NCI-H345 (cell line): Measurements from ENCODE around the gene PUM2.

ENCODE experiments used
- DNase-seq: peaks from one replicate; lab custom pipeline; 2025; lab: John Stamatoyannopoulos, UW

Gene PUM2

DNA sequence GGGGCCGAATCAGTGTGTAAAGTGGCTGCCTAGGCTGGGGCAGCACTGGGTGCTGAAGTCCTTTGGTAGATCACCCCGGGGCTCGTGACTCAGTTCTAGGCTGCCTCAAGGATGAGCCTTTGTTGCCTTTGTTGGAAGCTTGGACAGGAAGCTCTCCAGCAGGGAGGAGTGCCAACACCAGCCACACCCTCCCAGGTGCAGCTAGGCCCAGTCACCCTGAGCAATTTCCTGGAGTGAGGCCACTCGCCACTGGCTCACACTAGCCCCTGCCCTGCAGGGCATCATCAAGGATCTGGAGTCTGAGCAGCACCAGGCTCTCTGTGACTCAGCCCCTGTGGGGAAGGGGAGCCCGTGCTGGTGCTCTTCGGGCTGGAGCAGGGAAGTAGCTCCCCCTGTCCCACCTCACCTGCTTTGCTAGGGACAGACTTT is 119.0 kb downstream of the PUM2 start:
- peak; percentile 90 for DNase-seq

DNA sequence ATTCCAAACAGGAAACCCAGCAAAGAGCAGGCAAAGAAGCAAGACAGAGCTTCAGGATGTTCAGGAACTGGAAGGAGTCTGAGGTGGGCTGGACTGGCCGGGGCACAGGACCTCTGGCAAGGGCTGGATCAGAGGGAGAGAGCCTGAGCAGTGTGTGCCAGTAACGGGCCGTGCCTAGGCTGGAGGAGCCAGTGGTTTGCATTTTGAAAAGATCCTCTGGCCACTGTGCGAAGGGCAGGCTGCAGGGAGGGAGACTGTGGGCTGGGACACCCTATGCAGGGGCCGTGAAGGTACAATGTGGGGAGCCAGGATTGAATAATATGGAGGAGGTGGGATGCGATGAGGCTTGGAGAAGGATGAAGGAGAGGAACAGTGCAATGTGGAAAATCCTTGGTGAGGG is 119.5 kb downstream of the PUM2 start:
- DNase-seq = no peak

DNA sequence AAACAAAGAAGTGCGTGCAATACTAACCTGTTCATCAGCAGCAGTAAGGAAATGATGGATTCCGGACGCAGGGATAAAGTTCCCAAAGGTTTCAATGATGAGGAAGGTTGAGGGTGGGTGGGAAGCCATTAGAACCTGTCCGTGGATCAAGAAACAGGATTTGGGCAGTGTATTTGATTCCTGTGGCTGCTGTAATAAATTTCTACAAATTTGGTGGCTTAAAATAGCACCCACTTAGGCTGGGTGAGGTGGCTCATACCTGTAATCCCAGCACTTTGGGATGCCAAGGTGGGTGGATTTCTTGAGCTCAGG is 120.6 kb downstream of the PUM2 start:
- no peak for DNase-seq

DNA sequence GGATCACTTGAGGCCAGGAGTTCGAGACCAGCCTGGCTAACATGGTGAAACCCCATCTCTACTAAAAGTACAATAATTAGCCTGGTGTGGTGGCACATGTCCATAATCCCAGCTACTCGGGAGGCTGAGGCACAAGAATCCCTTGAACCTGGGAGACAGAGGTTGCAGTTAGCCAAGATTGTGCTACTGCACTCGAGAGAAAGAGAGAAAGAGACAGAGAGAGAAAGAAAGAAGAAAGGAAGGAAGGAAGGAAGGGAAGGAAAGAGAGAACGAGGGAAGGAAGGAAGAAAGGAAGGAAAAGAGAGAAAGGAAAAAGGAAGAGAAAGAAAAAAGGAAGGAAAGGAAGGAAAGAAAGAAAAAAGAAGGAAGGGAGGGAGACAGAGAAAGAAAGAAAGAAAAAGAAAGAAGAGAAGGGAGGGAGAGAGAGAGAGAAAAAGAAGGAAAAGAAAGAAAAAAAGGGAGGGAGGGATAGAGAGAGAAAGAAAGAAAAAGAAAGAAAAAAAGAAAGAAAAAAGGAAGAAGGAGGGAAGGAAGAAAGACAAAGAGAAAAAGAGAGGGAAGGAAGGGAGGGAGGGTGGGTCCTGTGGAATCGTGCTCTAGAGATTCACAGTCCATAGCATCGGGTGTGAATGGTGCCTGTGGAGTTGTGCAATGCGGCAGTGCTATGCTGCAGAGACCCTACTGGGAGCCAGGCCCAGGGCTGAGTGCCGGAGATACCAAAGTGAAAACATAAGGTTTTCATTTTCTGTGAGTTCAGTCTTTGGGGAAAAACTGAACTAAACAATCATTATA is 121.1 kb downstream of the PUM2 start:
- no peak for DNase-seq

DNA sequence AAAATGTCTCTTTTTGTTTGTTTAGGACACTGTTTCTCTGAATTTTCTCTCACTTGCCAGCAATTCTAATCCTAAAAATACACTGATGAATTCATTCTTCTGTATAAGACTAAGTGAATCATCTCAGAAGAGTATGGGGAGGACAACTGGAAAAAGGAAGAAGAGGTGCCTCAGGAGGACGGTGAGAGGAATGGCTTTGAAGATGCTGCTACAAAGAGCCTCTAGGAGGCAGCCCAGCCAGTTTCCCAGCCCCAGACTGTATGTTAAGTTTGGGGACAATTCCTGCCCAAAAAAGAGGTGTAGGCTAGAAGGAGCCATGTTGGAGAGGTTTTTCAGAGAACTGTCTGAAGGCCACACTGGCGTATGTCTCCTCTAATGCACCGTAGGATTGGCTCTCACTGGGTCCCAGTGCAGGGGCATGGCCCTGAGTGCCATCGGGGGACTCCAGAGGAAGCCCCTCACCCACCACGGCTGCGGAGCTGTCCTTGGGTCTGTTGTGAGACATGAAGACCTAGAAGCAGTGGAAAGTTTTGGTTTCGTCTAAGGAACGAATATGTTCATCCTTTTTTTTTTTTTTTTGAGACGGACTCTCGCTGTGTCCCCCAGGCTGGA is 122.6 kb downstream of the PUM2 start:
- no peak for DNase-seq

DNA sequence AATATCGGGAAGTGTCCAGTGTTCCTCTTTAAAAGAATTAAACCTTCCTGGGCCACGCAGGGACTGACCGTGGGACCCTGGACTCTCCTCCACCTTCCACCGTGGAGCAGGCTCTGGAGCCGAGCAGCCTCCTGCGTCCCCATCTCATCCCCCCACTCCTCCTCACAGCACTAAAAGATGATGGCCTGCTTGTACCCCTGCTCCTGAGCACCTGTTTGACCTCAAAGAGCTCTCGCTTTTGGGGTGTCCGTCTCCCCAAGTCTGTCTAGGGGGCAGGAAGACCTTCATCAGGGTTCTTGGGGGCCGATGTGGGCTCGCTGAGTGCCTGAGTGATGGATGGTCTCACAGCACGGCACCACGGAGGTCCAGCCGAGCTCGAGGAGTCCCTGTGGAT is 124.5 kb downstream of the PUM2 start:
- no peak for DNase-seq

DNA sequence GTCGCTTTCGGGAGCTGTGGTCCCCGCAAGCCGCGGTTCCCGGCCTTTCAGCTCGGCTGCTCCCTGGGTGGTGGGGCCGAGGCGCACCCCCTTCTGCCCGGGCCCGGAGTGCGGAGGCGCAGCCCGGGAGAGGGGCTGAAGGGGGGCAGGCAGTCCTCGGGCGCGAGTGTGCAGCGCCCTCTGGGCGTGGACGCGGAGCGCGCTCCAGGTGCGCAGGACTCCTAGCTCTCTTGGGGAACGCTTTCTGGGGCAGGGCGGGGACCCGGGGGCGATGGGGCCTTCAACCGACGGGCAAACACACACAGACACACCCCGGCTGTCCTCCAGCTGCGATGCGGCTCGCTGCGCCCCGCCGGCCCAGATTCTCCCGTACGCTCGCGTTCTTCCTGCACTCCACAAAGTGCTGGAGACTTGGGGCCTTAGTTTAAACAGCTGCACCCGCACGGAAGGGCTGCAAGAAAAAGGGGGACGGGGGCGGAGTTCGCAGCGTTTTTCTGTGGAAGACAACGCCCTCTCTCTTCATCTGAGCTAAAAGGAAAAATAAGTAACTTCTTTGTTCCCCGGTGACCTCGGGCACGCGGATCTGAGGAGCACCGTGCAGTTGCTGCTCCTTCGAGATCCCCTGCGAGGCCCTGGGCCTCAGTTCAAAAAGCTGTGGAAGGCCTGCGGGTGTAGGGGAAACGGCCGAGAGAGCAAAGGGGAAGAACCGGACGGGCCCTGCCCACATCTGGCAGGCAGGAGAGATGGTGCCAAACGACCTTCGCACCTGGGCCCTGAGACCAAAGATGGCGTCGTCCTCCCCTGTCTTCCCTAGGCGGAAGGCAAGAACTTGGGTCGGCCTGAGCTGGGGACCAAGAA is 125.1 kb downstream of the PUM2 start:
- DNase-seq = peak; percentile 90

DNA sequence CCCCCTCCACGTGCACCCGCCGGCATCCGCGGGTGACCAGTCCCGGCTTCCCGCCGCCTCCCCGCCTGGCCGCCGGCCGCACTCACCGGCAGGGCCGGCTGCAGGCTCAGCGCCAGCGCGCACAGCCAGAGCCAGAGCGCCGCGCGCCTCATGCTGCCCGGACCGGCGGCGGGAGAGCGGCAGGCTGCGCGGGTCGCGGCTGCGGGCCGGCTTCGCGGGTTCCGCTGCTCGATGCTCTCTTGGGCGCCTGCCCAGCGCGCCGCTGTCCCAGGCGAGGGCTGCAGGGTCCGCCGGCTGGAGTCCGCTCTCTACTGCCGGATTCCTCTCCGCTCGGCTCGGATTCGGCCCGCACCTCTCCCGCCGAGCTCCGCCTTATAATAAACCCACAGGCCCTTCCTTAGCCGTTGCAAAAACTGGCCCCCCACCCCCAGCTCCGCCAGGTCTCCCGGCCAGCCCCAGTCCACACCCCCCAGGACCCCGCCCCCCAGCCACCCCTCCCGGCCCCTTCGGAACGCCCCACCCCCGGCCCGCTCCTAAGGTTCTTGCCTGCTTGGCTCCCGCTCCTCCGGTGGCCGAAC is 125.8 kb downstream of the PUM2 start, which contains the start of gene SDC1:
Gene SDC1 (minus strand): TSS at position 415 of the 578 bp plus-strand sequence. CDS start 263 bp downstream, at position 152.
- peak; percentile 90 for DNase-seq

DNA sequence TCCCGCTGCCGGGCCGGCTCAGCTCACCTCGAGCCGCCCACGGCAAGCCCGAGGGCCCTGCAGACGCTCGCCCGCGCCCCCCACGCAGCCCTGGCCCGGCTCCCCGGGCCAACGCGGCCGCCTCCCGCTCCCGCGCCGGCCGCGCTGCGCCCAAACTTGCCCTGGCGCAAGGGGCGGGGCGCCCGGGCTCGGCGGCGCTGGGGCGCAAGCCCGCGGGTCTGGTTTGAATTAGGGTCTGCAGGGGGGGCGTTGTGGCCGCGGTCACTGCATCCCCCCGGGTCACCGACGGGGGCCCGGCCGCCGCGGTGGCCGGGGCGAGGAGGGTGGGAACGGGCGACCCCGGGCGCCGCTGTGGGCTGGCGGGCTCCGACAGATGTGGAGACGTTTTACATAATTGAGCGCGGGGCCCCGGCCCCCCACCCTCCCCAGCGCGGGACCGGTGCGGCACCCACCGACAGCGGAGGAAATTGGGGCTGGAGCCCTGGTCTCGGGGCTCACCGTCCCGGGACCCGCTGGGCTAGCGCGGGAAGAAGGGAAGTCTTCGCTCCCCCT is 126.4 kb downstream of the PUM2 start:
- DNase-seq = peak; percentile 59

DNA sequence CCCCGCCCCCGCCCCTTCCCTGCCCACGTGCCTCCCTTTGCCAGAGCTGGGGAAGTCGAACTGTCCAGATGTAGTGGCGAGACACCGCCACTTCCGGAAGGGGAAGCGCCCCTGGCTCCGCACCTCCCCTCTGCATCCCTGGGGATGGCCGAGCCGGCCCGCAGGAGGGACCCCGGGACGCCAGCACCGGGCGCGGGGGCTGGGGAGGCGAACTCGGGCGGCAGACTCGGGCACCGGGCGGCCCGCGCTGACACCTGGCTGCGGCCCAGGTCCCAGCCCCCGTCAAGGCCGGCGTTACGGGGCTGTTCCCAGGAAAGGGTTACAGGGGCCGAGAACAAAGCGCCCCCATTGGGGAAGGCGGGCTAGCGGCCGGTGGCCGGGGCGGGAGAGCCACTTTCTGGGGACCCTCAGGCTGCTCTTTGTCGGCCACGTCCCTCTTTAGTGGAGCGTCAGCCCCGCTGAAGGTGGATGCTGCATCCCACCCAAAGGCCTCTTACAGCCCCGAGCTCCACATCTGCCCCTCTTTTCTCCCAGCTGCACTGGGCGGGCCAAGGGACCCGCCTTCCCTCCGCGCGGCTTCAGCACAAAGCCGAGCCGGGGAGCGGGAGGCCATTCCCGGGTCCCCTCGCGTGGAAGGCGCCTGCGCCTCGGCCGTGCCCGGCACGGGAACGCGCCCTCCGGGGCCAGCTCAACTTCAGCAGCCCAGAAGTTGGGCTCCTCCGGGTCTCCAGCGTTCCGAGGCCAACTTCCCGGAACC is 127.1 kb downstream of the PUM2 start:
- DNase-seq = peak; percentile 69

DNA sequence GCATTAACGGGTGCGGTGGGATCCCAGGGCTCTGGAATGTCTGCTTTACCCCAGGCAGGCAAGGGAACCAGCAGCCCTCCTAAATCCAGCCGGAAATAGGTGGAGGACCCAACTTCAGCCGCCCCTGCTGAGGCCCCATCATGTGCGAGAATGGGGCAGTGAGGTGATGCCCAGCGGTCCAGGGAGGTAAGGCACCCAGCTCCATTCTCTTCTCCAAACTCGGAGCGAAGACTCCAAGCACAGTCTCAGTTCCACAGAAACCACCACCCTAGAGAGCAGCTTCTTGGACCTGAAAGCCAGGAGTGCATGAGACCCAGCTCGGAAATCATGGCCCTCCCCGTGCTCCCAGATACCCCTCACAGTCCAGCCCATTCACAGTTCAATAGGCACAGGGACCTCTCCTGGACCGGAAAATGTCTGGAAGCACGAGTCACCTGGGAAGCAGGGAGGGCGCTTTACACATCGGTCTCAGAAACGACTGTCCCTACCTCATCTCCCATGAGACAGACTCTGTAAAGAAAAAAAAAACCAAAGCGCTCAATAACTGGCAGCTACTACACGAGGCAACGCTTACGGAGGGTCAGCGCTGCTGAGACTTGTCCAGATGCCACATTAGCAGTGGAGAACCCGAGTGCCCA is 127.8 kb downstream of the PUM2 start:
- peak; percentile 69 for DNase-seq

DNA sequence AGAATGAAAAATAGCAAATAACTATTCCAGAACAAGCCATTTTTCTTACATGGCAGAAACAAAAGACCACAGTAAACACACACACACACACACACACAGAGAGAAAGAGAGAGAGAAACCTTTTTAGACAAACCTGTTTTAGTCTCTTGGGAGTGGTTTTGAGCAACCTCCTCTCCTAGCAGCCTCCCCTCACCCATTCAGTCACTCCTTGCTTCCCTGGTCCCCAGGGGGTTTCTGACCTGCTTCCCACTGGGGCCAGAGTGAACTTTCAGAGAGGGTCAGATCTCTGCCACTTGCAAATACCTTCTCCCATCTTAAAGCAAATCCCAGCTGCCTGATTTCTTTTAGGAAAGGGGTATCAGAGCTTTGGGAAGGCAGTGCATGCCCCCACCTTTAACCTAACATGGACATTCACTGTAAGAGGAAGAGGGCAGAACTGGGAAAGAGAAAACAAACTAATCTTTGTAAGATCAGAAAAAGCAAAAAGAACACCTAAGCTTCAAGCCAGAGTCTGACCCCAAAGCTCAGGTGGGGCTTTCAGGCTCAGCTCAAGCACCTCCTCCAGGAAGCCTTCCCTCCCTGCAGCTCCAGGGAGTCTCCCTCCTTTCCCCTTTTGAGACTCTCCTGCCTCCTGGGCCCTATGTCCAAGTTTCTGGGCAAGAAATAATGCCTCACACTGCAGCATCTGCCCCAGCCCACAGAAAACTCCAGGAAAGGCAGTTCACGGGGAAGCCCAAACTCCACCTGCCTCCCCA is 128.5 kb downstream of the PUM2 start:
- peak; percentile 33 for DNase-seq

DNA sequence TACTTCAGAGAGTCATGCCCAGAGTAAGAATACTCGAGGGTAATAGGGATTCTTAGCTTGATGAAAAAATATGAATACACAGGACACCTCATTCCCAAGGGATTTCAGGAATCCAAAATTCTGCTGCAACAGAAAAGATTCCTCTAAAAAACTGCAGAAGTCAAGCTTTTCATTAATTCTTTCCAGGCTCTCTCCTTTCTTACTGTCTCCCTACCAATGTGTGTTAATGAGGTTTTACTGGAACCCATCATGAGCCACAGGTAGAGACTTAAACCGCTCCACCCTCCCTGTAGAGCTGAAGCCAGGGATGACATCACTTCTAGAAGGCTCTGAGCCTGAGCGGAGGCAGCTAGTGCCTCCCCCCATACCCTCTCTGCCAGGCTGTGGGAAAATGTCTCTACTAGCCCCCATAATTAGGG is 129.1 kb downstream of the PUM2 start:
- DNase-seq = no peak

DNA sequence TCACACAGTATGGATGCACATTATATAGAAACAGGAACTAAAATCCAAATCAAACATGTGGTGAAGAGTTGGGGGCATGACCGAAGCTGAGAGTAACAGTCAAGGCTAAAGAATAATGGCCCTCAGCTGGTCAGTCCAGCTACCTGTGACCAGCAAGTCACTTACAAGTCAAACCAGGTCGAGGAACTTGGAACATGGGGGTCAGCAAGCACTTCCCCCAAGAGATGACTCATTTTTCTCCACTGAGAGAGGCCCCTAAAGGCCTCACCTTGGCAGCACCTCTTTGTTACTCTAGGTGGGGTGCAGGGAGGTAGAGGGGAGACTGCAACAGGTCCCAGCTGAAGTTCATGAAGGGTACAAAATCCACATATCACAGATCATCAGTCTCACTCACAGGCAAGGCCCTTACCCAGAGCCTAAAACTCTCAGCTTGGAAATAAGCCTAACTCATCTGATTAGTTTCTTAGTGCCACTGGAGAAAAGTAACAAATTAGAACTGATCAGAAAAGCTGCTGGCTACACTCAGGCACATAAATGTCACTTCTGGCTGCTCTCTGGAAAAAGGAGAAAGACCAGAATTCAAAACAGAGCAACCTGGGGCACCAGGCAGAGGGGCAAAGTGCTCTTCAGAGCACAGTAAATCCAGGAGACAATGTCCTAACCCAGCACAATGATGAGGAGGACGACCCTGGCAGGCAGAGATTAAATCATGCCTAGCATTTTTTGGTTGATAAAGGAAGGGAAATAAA is 129.7 kb downstream of the PUM2 start:
- DNase-seq = no peak

DNA sequence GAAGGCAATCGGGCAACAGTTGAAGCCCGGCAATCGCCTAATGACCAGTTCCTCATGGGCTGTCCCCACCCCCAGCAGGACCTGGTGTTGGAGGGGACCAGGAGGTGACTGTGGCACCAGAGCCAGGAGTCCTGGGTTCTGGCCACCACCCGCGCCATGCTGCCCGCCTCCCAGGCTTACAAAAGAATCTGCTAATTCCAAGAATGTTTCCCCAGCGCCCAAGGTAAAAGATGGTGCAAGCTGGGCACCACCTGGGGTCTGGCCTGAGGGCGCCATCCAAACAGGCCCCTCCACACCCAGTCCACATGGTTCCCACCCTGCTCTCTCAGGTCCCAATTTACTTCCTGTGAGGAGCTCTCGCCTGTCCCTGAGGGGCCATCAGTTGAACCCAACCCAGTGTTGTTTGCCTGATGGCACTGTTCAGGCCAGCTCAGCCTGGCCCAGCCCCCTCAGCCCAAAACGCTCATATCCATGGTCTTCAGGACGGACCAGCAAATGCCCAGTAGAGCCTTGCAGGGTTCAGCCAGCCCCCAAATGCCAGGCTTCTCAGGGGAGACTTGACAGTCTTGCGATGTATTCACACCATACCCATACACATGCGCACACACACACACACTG is 130.8 kb downstream of the PUM2 start:
- DNase-seq = no peak

DNA sequence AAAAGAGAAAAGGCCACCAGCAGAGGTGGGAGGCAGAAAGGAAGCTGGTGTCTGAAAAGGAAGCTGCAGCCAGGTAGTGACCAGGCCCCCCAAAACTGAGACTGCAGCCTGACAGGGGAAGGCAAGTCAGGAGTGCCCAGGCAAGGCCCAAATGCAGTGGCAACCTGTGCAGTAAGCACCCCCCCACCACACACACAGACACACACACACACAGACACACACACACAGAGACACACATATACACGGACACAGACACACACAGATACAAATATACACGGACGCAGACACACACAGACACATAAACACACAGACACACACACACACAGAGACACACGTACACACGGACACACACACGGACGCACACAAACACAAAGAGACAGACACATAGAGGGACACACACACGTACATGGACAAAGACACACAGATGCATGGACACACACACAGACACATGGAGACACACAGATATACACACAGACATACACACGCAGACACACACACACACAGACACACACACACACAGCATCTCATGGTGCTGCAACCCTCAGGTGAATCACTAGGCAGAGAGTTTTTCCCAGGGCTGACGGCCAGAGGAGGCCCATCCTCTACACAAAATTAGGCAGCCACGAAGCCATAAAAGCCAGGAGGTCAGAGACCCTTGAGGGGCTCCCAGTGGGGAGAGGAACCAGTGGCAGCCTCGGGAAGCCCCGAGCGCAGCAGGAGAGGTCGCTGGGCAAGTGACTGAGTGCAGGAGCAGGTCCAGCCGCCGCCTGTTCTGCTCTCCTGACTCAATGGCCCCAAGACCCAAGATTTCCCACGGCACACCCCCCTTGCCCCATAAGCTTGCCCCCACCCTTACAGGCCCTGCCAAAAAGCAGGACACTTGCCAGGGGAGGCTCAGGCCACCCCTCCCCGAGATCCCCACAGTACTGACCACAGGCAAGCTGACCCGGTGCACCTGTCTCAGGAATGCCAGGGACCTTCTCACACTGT is 132.0 kb downstream of the PUM2 start:
- no peak for DNase-seq

DNA sequence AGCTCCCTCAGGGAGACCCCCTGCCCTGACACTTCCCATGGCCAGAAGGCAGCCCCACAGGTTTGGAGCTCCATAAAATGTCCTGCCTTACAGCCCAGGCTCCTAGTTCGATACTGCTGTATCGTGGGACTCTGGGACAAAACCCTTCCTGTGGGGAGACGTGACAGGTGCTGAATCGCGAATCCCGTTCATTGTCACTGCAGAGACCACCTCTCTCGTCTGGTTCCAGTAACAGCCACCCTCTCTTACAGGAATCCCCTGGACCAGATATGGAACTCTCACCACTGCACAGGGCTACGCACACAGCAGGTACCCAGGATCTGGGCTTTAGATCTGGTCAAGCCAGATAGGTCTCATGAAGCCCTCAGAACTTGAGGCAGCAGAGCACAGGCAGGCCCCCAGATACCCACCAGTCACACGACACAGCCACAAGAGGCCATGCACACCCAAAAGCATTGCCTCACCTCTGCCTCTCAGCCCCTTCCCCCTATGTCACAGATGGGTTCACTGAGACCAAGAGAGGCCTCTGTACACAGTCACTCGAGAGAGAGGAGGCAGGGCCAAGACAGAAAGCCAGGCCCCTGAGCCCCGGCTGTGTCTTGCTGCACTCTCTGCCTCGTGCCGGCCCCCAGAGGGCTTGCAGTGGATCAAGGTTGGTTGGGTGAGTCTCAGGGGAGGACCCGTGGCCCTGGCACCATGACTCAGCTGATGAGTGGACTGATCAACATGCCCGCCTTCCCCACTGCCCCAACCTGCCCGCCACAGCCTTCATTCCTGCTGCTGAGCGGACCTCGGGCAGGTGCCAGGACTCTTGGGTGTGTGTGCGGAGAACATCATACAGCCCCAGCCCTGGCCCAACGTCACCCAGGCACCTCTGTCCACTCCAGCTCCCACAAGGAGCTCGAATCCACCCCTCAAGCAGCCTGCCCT is 133.3 kb downstream of the PUM2 start:
- no peak for DNase-seq
